Uterus (tissue), 2 donors: Measurements from ENCODE around the gene CA12.

Experiments used
- CTCF ChIP-seq, 4 experiments: fragments of 200-600 bp in 2 of 4; fragments of 450-650 bp in 2 of 4; sonication (generic) in 2 of 4; IDR thresholded peaks; one replicate each; pipeline ENCODE4 v1.5.1; 2016 to 2019; ENCODE audit warnings: antibody characterized with exemption in 4 of 4, mild to moderate bottlenecking in 2 of 4, moderate library complexity in 1 of 4
- POLR2A ChIP-seq, 2 donors: fragments of 450-650 bp; IDR thresholded peaks; one replicate each; pipeline ENCODE4 v1.6.1; 2016; ENCODE audit warnings: antibody characterized with exemption in 2 of 2, mild to moderate bottlenecking in 1 of 2, moderate library complexity in 1 of 2

- TF ChIP-seq CTCF (IDR thresholded peaks at IDR 0.05) (no peak), POLR2A (IDR thresholded peaks at IDR 0.05) (no peak)
Measured at GRCh38 chr15:63296195-63296594, 85.5 kb downstream of the CA12 start.
